Psoas muscle (tissue), 8 donors: Measurements from ENCODE around the gene ADSS1. TPM values are rescaled to one million over a fixed set of nuclear protein-coding genes. Genes with fewer than 3 reads are reported as not detected.
A peak's percentile ranks its signal among the peaks of the same experiment; 100 is the strongest.

ENCODE experiments used
- ATAC-seq, 4 donors: fragments of 200-7000 bp; cut with Tn5 transposase; one replicate each; pipeline ENCODE4 v1.9.1; 2020; ENCODE audit warnings: moderate library complexity in 3 of 4, mild to moderate bottlenecking in 2 of 4
- DNase-seq, 2 donors: peaks; one replicate each; pipeline ENCODE4 v3.0.0-alpha.2; 2020
- H3K27ac ChIP-seq: fragments of 200-600 bp; one replicate; pipeline ENCODE4 v1.8.0; 2022
- H3K27me3 ChIP-seq, 3 donors: fragments of 200-600 bp in 1 of 3; one replicate each; pipeline versions ENCODE4 v1.6.1 to v1.8.0; 2013 to 2022; ENCODE audit warnings: low read length in 2 of 3, mild to moderate bottlenecking in 2 of 3, moderate library complexity in 1 of 3; ENCODE audit not compliant: insufficient read depth in 3 of 3
- H3K36me3 ChIP-seq, 2 donors: fragments of 200-600 bp in 1 of 2; one replicate each; pipeline versions ENCODE4 v1.6.1 to v1.8.0; 2013 to 2022; ENCODE audit warnings: low read depth in 1 of 2, mild to moderate bottlenecking in 1 of 2, moderate library complexity in 1 of 2; ENCODE audit not compliant: insufficient read depth in 1 of 2
- H3K4me1 ChIP-seq: fragments of 200-600 bp; one replicate; pipeline ENCODE4 v1.8.0; 2022
- H3K4me3 ChIP-seq: fragments of 200-600 bp; one replicate; pipeline ENCODE4 v1.8.0; 2022; ENCODE audit warnings: mild to moderate bottlenecking
- H3K9me3 ChIP-seq: fragments of 200-600 bp; one replicate; pipeline ENCODE4 v1.8.0; 2022
- CTCF ChIP-seq: fragments of 200-600 bp; IDR thresholded peaks from one replicate; pipeline ENCODE4 v1.8.0; 2022; ENCODE audit warnings: antibody characterized with exemption
- WGBS, 3 donors: extraction: QIAGEN DNeasy Blood & Tissue Kit; methylation state at CpG; one replicate each; pipeline versions ENCODE4 v1.1.6 to v1.1.7; 2013; 5-methylcytosine and 5-hydroxymethylcytosine counted together
- intact Hi-C, 2 donors: fragments of 100-400 bp; cut with DNase I; formaldehyde crosslinking; loops; one replicate each; pipeline versions ENCODE4 v1.11.0 to v1.14.2; 2022
- polyA plus RNA-seq, 3 donors: library from polyadenylated mRNA; stranded (reverse); fragments of 200-250 nt; gene quantifications; one replicate each; pipeline ENCODE4 v1.2.3, GENCODE V29; 2013
- total RNA-seq, 4 donors: library from RNA; stranded (reverse); fragmentation: NEBNext Ultra II Directional in 2 of 4; extraction: Animal tissue kit (Norgen Biotek cat#: 25700) in 2 of 4; gene quantifications; one replicate each; pipeline versions ENCODE4 v1.2.1 to v1.2.4, GENCODE V29; 2021 to 2023
- donor health status: healthy with polysubstance abuse.
- donor health status: DM: no; HTN: no; CAD: no; lungs with moderate emphysema.
- donor health status: Bipolar disorder and iron deficiency.
- donor health status: healthy.
- donor health status: DM: yes; HTN: yes; CAD: no.
- donor health status: DM: no; HTN: no; CAD: no.
- donor health status: DM: no; HTN: no; CAD: no.
- donor health status: DM: yes; HTN: yes; CAD: no.

ADSS1 gene
- total and polyA plus RNA-seq, 7 donors: 187 to 394 (median 300) TPM

GRCh38 chr14:104741803-104742251 is 17.8 kb downstream of the ADSS1 start:
- Histone ChIP-seq H3K27me3 (no peaks in the 10 kb centered on the region), H3K4me3 (no peak overlapping the region), H3K4me1 (peaks cover 19% of the 10 kb centered on the region), H3K9me3 (no peaks in the 10 kb centered on the region), H3K27ac (peak overlapping the region; percentile 63), H3K36me3 (peaks cover 0 to 90% of the 10 kb centered on the region in 2 donors)
- peak in 1 of 4 donors; percentile 12 for ATAC-seq
- DNase-seq: peak; percentile 11 to 48
- WGBS, 3 donors: 84 to 90% (median 85%) methylated on average over 20 to 23 of the region's 23 CpGs
- intact Hi-C loops: no loop called here
- no peak for TF ChIP-seq CTCF

GRCh38 chr14:104742586-104743455 is 18.8 kb downstream of the ADSS1 start:
- H3K36me3 ChIP-seq: peaks cover 0 to 83% of the 10 kb centered on the region in 2 donors
- DNase-seq: peak; percentile 6 to 48
- intact Hi-C loops: no loop called here

GRCh38 chr14:104743461-104744380 is 19.7 kb downstream of the ADSS1 start:
- TF ChIP-seq CTCF: no peak
- Histone ChIP-seq H3K4me1 (peaks cover 26% of the 10 kb centered on the region), H3K27me3 (no peaks in the 10 kb centered on the region), H3K27ac (peak overlapping the region; percentile 16), H3K9me3 (no peaks in the 10 kb centered on the region), H3K4me3 (no peak overlapping the region), H3K36me3 (peaks cover 0 to 74% of the 10 kb centered on the region in 2 donors)
- intact Hi-C loops: no loop called here
- DNase-seq (peak; percentile 12 to 36), ATAC-seq (no peak)
- 79 to 81% (median 81%) methylated on average over 28 of the region's 28 CpGs for WGBS, 3 donors

More at GRCh38 chr14:104742586-104743455, 18.8 kb downstream of the ADSS1 start:
- Histone ChIP-seq H3K27ac (peak overlapping the region; percentile 36), H3K9me3 (no peaks in the 10 kb centered on the region), H3K4me1 (peaks cover 19% of the 10 kb centered on the region), H3K4me3 (no peak overlapping the region), H3K27me3 (no peaks in the 10 kb centered on the region)
- 79 to 87% (median 84%) methylated on average over 32 of the region's 32 CpGs for WGBS, 3 donors
- ATAC-seq: peak in 1 of 4 donors; percentile 7
- TF ChIP-seq CTCF: no peak

GRCh38 chr14:104744484-104744883 is 20.5 kb downstream of the ADSS1 start:
- peaks cover 0 to 68% of the 10 kb centered on the region in 2 donors for H3K36me3 ChIP-seq
- 85 to 91% (median 88%) methylated on average over 10 of the region's 10 CpGs for WGBS, 3 donors
- TF ChIP-seq CTCF: no peak
- no peaks in the 10 kb centered on the region for H3K27me3 ChIP-seq
- H3K4me3 ChIP-seq: no peak overlapping the region
- no peaks in the 10 kb centered on the region for H3K9me3 ChIP-seq
- H3K4me1 ChIP-seq: peaks cover 33% of the 10 kb centered on the region
- peak overlapping the region; percentile 16 for H3K27ac ChIP-seq
- ATAC-seq (no peak), DNase-seq (peak in 1 of 2 donors; percentile 15)
- intact Hi-C loops: no loop called here
